GM10248 (cell line): ENCODE measurements around the gene SLC29A4.
"Not testable (repeated sequence)": the region's sequence is repeated elsewhere in the genome, so short reads cannot be mapped to it uniquely, and the experiment has no call there.

Experiments
- CTCF ChIA-PET: fragments of 300-600 bp; sonication (Branson Sonifier 250); formaldehyde crosslinking; extraction: SDS; loops from one replicate; lab custom pipeline; 2021; ENCODE audit warnings: antibody characterized with exemption; lab: Yijun Ruan, JAX
- POLR2A ChIA-PET: fragments of 350-650 bp; sonication (Branson Sonifier 250); formaldehyde crosslinking; extraction: SDS; loops from one replicate; lab custom pipeline; 2020; ENCODE audit warnings: antibody characterized with exemption; lab: Yijun Ruan, JAX
- DNase-seq: peaks from one replicate; pipeline ENCODE4 v3.0.0; 2012; ENCODE audit errors: extremely low spot score
- CTCF ChIP-seq: IDR thresholded peaks from 2 replicates; pipeline ENCODE4 v1.5.1; 2012; ENCODE audit warnings: mild to moderate bottlenecking, low read depth; ENCODE audit errors: extremely low read depth, missing control alignments, control extremely low read depth

SLC29A4 gene

GRCh38 chr7:5287802-5288201, 5.1 kb downstream of the SLC29A4 start:
- no peak for DNase-seq
- TF ChIP-seq CTCF: no peak
- ChIA-PET POLR2A (no interaction called here), CTCF (no interaction called here)

GRCh38 chr7:5288560-5288959, 5.8 kb downstream of the SLC29A4 start:
- CTCF ChIA-PET: not testable (repeated sequence)

GRCh38 chr7:5289355-5289754, 6.6 kb downstream of the SLC29A4 start:
- no peak for DNase-seq
- ChIA-PET CTCF (no interaction called here), POLR2A (interaction anchor here (0.6 kb wide), 1 partner anchor 371 kb away, joined by 3 read pairs; no protein-coding TSS in a partner anchor)
- no peak for TF ChIP-seq CTCF

More at GRCh38 chr7:5288560-5288959, 5.8 kb downstream of the SLC29A4 start:
- DNase-seq, POLR2A ChIA-PET: not testable (repeated sequence)

DNA sequence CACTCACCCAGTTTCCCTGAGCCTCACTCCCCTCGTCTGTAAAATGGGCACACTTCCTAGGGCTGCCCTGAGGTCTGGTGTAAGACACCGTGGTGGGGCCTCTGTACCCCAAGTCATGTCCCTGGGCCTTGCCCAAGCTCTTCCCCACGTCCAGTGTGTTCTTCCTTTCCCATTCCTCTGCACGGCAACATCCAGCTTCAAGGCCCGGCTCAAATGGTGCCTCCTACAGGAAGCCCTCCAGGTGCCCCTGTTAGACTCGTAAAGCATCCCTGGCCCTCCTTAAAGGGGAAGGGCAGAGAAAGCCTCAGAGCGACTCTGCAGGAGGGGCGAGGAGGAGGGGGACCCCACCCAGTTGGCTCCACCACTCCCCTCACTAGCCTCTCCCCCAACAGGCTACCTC, 8.6 kb downstream of the SLC29A4 start:
- POLR2A ChIA-PET: no interaction called here
- TF ChIP-seq CTCF: no peak
- no peak for DNase-seq
- CTCF ChIA-PET: no interaction called here

- DNase-seq, POLR2A ChIA-PET, CTCF ChIA-PET: not testable (repeated sequence)
Observed at GRCh38 chr7:5291711-5292335, 9.1 kb downstream of the SLC29A4 start.

- DNase-seq: no peak
- no peak for TF ChIP-seq CTCF
- POLR2A ChIA-PET: no interaction called here
- CTCF ChIA-PET: interaction anchor here (1.4 kb wide), 1 partner anchor 9 kb away, joined by 4 read pairs; no protein-coding TSS in a partner anchor
Observed at GRCh38 chr7:5294169-5294987, 11.6 kb downstream of the SLC29A4 start.

DNA sequence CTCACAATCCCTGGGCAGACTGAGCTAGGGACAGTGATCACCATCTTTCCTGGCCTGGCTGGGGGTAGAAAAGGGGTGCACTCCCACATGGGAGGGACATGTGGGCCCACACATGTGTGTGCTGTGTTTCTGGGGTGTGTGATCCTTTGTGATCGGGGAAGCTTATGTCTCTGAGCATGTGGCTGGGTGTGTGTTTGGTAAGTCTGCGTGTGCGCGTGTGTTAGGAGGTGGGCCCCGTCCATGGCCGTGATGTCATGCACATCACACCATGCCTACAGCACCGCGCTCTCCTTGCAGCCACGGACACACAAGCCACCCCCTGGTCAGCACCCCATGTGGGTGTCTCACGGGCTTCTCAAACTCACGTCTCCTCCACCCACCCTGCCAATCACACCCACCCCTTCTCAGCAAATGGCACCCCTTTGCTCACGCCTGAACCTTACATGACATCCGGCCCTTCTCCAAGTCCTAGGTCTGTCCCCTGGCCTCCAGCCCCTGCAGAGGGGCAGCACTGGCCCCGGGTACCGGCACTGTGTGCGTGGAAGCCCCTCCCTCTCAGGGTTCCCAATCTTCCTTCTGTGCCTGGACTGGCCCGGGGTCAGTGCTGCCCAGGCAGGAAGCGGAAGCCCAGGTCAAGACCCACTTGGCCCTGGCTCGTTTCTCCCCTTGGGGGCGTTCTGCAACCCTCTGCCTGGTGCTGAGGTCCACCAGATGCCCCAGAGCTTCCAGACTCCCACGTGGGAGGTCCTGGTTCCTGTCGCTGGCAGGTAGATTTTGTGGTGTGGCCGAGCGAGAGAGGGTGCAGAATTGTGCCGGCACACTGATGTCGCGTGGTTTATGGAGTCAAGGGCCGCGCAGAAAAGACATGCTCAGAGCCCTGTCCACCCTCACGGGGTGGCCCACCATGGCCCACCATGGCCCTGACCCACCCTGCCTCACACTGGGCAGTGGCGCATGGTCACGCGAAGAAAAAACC, 12.6 kb downstream of the SLC29A4 start:
- CTCF ChIA-PET: interaction anchor here (1.4 kb wide), 1 partner anchor 10 kb away, joined by 4 read pairs; no protein-coding TSS in a partner anchor
- no peak for TF ChIP-seq CTCF
- POLR2A ChIA-PET: no interaction called here
- DNase-seq: no peak
